Stomach smooth muscle (tissue), 2 donors: ENCODE results near the gene CHMP6.

Experiments used
- H3K27ac ChIP-seq: one replicate; pipeline ENCODE4 v1.7.0; 2013; ENCODE audit warnings: mild to moderate bottlenecking, low read length, inconsistent platforms
- H3K27me3 ChIP-seq, 2 donors: one replicate each; pipeline ENCODE4 v1.7.0; 2013; ENCODE audit warnings: low read length in 2 of 2; ENCODE audit not compliant: insufficient read depth in 2 of 2, control insufficient read depth in 1 of 2
- H3K36me3 ChIP-seq, 2 donors: one replicate each; pipeline ENCODE4 v1.7.0; 2013; ENCODE audit warnings: low read length in 2 of 2; ENCODE audit not compliant: control insufficient read depth in 2 of 2, insufficient read depth in 2 of 2
- H3K4me1 ChIP-seq: one replicate; pipeline ENCODE4 v1.7.0; 2013; ENCODE audit warnings: low read length; ENCODE audit not compliant: control insufficient read depth, insufficient read depth
- H3K4me3 ChIP-seq, 2 donors: one replicate each; pipeline ENCODE4 v1.7.0; 2013; ENCODE audit warnings: low read length in 2 of 2
- H3K9ac ChIP-seq, 2 donors: one replicate each; pipeline ENCODE4 v1.7.0; 2013; ENCODE audit warnings: low read length in 2 of 2, mild to moderate bottlenecking in 1 of 2
- H3K9me3 ChIP-seq, 2 donors: one replicate each; pipeline ENCODE4 v1.7.0; 2013; ENCODE audit warnings: low read length in 2 of 2; ENCODE audit not compliant: control insufficient read depth in 2 of 2
- donor health status: healthy.
- donor health status: Pancreatic carcinoma.

CHMP6 gene

GRCh38 chr17:80991645-80992076, at the start of gene CHMP6:
Gene CHMP6, plus strand, starts transcription at chr17:80991841. Its CDS starts 78 bp downstream, at chr17:80991919.
- peaks cover 39% of the 10 kb centered on the region for H3K4me1 ChIP-seq
- H3K36me3 ChIP-seq: peaks cover 10% of the 10 kb centered on the region in 2 donors
- no peaks in the 10 kb centered on the region for H3K27me3 ChIP-seq
- H3K4me3 ChIP-seq: peak within 1 kb of the TSS; percentile 75 to 85
- H3K27ac ChIP-seq: no peak within 1 kb of the TSS
- H3K9me3 ChIP-seq: no peaks in the 10 kb centered on the region
- peak within 1 kb of the TSS; percentile 71 to 86 for H3K9ac ChIP-seq

DNA sequence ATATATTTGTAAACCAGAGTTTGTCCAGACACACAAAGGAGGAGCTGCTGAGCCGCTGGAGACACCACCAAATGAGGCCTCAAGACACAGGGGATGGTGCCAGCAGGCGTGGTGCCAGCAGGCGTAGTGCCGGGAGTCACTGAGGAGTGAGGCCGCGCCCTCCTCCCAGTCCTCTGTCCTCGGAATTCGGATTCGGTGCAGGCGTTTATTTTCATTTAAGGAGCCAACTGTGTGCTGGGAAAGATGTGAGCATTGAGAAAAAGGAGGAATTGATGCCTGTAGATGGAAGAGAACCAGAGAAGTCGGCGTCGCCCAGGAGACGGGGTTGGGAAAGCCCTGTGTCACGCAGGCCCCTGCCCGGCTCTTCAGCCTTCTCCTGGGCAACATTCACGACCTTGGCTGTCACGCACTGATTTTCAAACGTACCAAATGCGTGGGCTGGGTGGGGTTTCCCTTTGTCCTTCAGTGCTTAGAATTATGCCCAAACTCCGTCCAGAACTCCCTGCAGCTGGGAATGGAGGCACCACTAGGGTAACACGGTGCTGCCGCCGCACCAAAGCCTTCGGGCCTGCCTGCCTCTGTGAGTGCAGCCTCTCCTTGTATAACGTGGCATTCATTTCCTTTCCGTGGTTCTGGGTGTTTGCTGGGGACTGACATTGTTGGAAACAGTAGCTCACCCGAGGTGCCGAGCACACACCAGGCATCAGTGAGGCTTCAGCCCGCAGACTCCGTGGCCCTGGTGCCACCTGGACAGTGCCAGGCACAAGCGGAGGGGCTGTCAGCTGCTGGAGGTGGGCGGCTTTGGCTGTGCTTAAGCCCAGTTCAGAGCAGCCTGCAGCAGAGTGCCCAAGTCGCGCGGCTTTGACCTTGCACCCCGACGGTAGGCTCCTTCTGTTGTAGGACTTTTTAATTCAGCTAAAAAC, 49.0 kb upstream of the CHMP6 start:
- H3K4me1 ChIP-seq: peaks cover 31% of the 10 kb centered on the region
- peaks cover 14% of the 10 kb centered on the region in 2 donors for H3K36me3 ChIP-seq
- H3K4me3 ChIP-seq: peak overlapping the region; percentile 33 to 52
- no peaks in the 10 kb centered on the region for H3K9me3 ChIP-seq
- H3K27me3 ChIP-seq: no peaks in the 10 kb centered on the region
- peak overlapping the region; percentile 71 for H3K9ac ChIP-seq
- peak overlapping the region; percentile 94 for H3K27ac ChIP-seq

DNA sequence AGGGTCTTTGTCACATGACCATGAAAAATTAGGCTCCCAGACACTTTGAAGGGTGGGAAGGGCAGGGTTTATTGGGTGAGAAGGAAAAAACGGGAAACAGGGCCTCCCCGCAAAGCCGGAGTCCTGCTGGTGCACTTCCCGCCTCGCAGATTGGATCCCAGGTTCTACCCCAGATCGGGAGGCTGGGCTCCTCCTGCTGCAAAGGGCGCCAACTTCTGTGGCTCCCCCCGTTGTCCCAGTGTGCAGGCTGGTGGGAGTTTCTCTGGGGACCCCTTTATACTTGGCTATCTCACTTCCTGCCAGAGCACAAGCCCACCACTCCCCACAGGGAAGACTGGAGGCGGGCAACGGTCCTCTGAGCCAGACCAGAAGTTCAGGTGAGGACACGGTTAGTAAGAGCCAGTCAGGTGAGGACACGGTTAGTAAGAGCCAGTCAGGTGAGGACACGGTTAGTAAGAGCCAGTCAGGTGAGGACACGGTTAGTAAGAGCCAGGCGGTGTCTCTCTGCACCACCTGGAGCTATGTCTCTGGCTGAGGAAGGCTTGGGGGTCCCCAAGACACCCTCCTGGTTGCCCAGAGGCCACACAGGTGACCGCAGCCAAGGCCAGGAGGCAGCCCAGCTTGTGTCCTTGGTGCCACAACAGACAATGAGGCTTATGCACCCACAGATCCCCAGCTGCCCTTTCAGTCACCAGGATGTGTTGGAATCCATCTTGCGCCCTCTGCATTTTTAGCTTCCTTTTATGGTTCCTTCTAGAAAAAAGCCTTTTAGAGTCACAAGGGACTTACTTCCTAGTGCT, 48.1 kb upstream of the CHMP6 start:
- peak overlapping the region; percentile 71 for H3K9ac ChIP-seq
- peak overlapping the region; percentile 94 for H3K27ac ChIP-seq
- peaks cover 17 to 20% of the 10 kb centered on the region in 2 donors for H3K36me3 ChIP-seq

GRCh38 chr17:80944326-80944725, 47.3 kb upstream of the CHMP6 start:
- Histone ChIP-seq H3K9ac (no peak overlapping the region), H3K36me3 (peaks cover 17 to 22% of the 10 kb centered on the region in 2 donors), H3K4me1 (peaks cover 35% of the 10 kb centered on the region), H3K4me3 (no peak overlapping the region), H3K27me3 (no peaks in the 10 kb centered on the region), H3K27ac (peak overlapping the region; percentile 94), H3K9me3 (no peaks in the 10 kb centered on the region)

More for the DNA sequence above, 48.1 kb upstream of the CHMP6 start:
- H3K4me3 ChIP-seq: no peak overlapping the region
- no peaks in the 10 kb centered on the region for H3K9me3 ChIP-seq
- H3K4me1 ChIP-seq: peaks cover 34% of the 10 kb centered on the region
- no peaks in the 10 kb centered on the region for H3K27me3 ChIP-seq

DNA sequence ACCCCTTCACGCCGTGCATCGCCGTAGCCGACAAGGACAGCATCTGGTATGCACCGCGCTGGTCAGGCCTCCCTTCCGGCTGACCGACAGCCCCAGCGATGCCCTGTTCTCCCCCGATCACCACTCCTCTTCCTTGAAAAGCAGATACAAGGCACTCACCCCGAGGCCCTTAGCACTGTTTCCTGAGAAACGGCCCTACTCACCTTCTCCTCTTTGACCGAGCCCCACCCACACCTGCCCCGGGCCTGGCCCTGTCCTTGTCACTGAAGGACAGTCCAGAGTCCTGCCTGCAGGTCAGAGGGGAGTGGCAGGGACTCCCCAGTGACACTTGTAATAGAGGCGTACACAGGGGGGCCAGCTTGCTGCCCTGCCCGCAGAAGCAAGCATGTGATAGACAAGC, 45.9 kb upstream of the CHMP6 start:
- no peak overlapping the region for H3K9ac ChIP-seq
- no peak overlapping the region for H3K4me3 ChIP-seq
- peaks cover 17 to 24% of the 10 kb centered on the region in 2 donors for H3K36me3 ChIP-seq
- no peaks in the 10 kb centered on the region for H3K27me3 ChIP-seq
- no peaks in the 10 kb centered on the region for H3K9me3 ChIP-seq
- no peak overlapping the region for H3K27ac ChIP-seq
- peaks cover 35% of the 10 kb centered on the region for H3K4me1 ChIP-seq

GRCh38 chr17:80946449-80946848, 45.2 kb upstream of the CHMP6 start:
- Histone ChIP-seq H3K9ac (no peak overlapping the region), H3K36me3 (peaks cover 17 to 24% of the 10 kb centered on the region in 2 donors), H3K27ac (no peak overlapping the region)

GRCh38 chr17:80947200-80947940, 44.3 kb upstream of the CHMP6 start:
- Histone ChIP-seq H3K9ac (no peak overlapping the region), H3K27me3 (no peaks in the 10 kb centered on the region), H3K9me3 (no peaks in the 10 kb centered on the region), H3K4me1 (peaks cover 24% of the 10 kb centered on the region), H3K27ac (no peak overlapping the region), H3K36me3 (peaks cover 17 to 24% of the 10 kb centered on the region in 2 donors), H3K4me3 (no peak overlapping the region)

More at GRCh38 chr17:80946449-80946848, 45.2 kb upstream of the CHMP6 start:
- H3K27me3 ChIP-seq: no peaks in the 10 kb centered on the region
- no peak overlapping the region for H3K4me3 ChIP-seq
- no peaks in the 10 kb centered on the region for H3K9me3 ChIP-seq
- peaks cover 33% of the 10 kb centered on the region for H3K4me1 ChIP-seq

DNA sequence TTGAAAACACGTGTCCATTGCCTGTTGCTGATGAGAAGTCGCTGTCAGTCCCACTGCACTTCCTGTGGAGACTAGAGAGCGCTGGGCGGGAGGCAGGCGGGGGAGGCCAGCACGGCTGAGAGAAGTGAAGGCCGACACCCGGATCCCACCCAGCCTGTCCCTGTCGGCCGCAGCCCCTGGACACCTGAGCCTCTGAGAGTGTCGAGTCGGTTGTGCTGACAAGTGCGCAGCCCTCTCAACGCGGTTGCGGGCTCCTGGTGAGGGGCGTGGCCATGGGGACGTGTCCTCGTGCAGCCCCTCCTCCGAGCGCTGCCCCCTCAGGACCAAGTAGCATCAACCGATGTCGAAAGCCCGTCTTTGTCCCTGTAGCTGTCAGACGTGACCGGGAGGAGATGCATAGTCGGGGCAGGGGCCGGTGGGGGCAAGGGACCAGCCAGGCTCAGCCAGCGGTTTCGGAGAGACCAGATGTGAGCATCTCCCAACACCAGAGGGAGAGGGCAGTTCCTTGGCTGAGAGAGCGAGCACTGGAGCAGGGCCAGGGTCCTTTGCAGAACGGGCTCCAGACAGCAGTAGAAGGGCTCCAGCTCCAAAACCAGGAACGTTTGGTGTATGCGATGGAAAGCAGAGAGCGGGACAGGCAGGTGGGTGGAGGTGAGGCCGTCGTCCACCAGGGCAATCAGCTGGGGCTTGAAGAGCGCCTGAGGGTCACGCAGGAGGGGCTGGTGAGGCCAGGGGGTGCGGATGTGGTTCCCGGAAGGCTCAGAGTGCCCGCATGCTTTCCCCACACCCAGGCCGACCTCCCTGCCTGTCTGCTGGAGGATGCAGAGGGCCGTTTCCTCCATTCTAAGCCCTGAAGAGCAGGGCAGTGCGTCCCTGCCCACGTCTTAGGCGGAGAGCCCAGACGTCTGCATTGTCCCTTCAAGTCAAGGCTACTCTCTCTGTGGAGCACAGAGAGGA, 43.3 kb upstream of the CHMP6 start:
- Histone ChIP-seq H3K4me1 (peaks cover 14% of the 10 kb centered on the region), H3K4me3 (no peak overlapping the region), H3K36me3 (peaks cover 17 to 24% of the 10 kb centered on the region in 2 donors), H3K27me3 (no peaks in the 10 kb centered on the region), H3K9me3 (no peaks in the 10 kb centered on the region), H3K9ac (no peak overlapping the region), H3K27ac (no peak overlapping the region)

GRCh38 chr17:80948976-80949450, 42.6 kb upstream of the CHMP6 start:
- Histone ChIP-seq H3K27me3 (no peaks in the 10 kb centered on the region), H3K9me3 (no peaks in the 10 kb centered on the region), H3K27ac (no peak overlapping the region), H3K4me3 (no peak overlapping the region), H3K36me3 (peaks cover 17 to 24% of the 10 kb centered on the region in 2 donors), H3K9ac (no peak overlapping the region), H3K4me1 (peaks cover 8% of the 10 kb centered on the region)
